Endothelial cell of umbilical vein (primary cell): ENCODE measurements around the gene RAMP1. TPM values are rescaled to one million over a fixed set of nuclear protein-coding genes. Genes with fewer than 3 reads are reported as not detected.
A peak's percentile ranks its signal among the peaks of the same experiment; 100 is the strongest.

Experiments used
- BruUV-seq: library from RNA; stranded (reverse); fragments of 400-500 nt; replicated peaks from 2 replicates; lab custom pipeline; 2021; lab: Mats Ljungman, UMichigan
- CTCF ChIA-PET: fragments of 300-600, 350-600 bp; sonication (Branson Sonifier 250); formaldehyde crosslinking; loops from one replicate; lab custom pipeline; 2021; ENCODE audit warnings: antibody characterized with exemption, inconsistent platforms; lab: Charles Lee
- POLR2A ChIA-PET: fragments of 300-600, 350-600 bp; sonication (Branson Sonifier 250); formaldehyde crosslinking; loops from one replicate; lab custom pipeline; 2021; ENCODE audit warnings: antibody characterized with exemption, inconsistent platforms; lab: Charles Lee
- DNase-seq: peaks from one replicate; pipeline ENCODE4 v3.0.0-alpha.2; 2011; ENCODE audit warnings: low read depth, low spot score
- FAIRE-seq: peaks from 2 replicates; lab custom pipeline; 2011; peaks lifted over from hg19 to GRCh38; lab: Jason Lieb, UNC
- H2AFZ ChIP-seq: 2 replicates; pipeline ENCODE4 v1.6.0; 2012; ENCODE audit warnings: low read depth, low read length, control low read depth, inconsistent platforms
- H3K27ac ChIP-seq: 2 replicates; pipeline ENCODE4 v1.5.1; 2011; ENCODE audit warnings: low read depth, mild to moderate bottlenecking, control low read depth, low read length, moderate library complexity; ENCODE audit not compliant: insufficient read depth
- H3K27me3 ChIP-seq, 2 experiments: 2 replicates each; pipeline versions ENCODE4 v1.6.0 to v1.6.1; 2011; ENCODE audit warnings: low read length in 2 of 2, mixed read lengths in 1 of 2; ENCODE audit not compliant: control insufficient read depth in 2 of 2, insufficient read depth in 2 of 2
- H3K36me3 ChIP-seq, 2 experiments: 2 replicates in 1 of 2; 3 replicates in 1 of 2; pipeline ENCODE4 v1.5.1; 2011; ENCODE audit warnings: low read length in 2 of 2, mild to moderate bottlenecking in 1 of 2, moderate library complexity in 1 of 2; ENCODE audit not compliant: control insufficient read depth in 2 of 2, insufficient read depth in 2 of 2; ENCODE audit errors: extremely low read depth in 1 of 2
- H3K4me1 ChIP-seq: 3 replicates; pipeline ENCODE4 v1.5.1; 2011; ENCODE audit warnings: mild to moderate bottlenecking, low read length; ENCODE audit not compliant: control insufficient read depth, insufficient read depth; ENCODE audit errors: extremely low read depth
- H3K4me2 ChIP-seq: 2 replicates; pipeline ENCODE4 v1.6.1; 2011; ENCODE audit warnings: low read length, control low read depth, mixed read lengths; ENCODE audit not compliant: insufficient read depth
- H3K4me3 ChIP-seq, 3 experiments: fragments of 200-600 bp in 1 of 3; sonication (generic), shearing (Covaris generic) in 1 of 3; replicated peaks in 1 of 3; 2 replicates each; pipeline ENCODE4 v1.5.1; 2011 to 2016; ENCODE audit warnings: control low read depth in 3 of 3, low read length in 3 of 3, mild to moderate bottlenecking in 2 of 3, inconsistent platforms in 1 of 3, low read depth in 1 of 3, moderate library complexity in 1 of 3; ENCODE audit not compliant: insufficient read depth in 1 of 3
- H3K79me2 ChIP-seq: 2 replicates; pipeline ENCODE4 v1.6.0; 2012; ENCODE audit warnings: low read length, inconsistent platforms; ENCODE audit not compliant: control insufficient read depth, insufficient read depth
- H3K9ac ChIP-seq: replicated peaks from 2 replicates; pipeline ENCODE3; 2011; ENCODE audit warnings: low read length, control low read depth; ENCODE audit not compliant: insufficient read depth; ENCODE audit errors: extremely low read depth
- H3K9me1 ChIP-seq: replicated peaks from 3 replicates; pipeline ENCODE4 v1.6.0; 2011; ENCODE audit warnings: mild to moderate bottlenecking, low read length; ENCODE audit not compliant: control insufficient read depth, insufficient read depth; ENCODE audit errors: extremely low read depth
- H3K9me3 ChIP-seq: replicated peaks from 2 replicates; pipeline ENCODE4 v1.5.1; 2012; ENCODE audit warnings: low read length, inconsistent platforms; ENCODE audit not compliant: control insufficient read depth, insufficient read depth
- H4K20me1 ChIP-seq: replicated peaks from 2 replicates; pipeline ENCODE3; 2011; ENCODE audit warnings: mild to moderate bottlenecking, low read length; ENCODE audit not compliant: control insufficient read depth, insufficient read depth; ENCODE audit errors: extremely low read depth
- CTCF ChIP-seq, 2 donors: IDR thresholded peaks; 1 replicate in 1 of 2; 2 replicates in 1 of 2; pipeline ENCODE4 v1.5.1; 2011; ENCODE audit warnings: low read length in 2 of 2, mild to moderate bottlenecking in 2 of 2, moderate library complexity in 2 of 2, control low read depth in 1 of 2, inconsistent platforms in 1 of 2, low read depth in 1 of 2; ENCODE audit not compliant: insufficient read depth in 1 of 2; ENCODE audit errors: extremely low read depth in 1 of 2
- EZH2 ChIP-seq: IDR thresholded peaks from 2 replicates; pipeline ENCODE4 v1.6.1; 2012; ENCODE audit warnings: borderline replicate concordance, low read depth, mild to moderate bottlenecking, moderate library complexity, low read length, inconsistent platforms; ENCODE audit not compliant: severe bottlenecking
- FOS ChIP-seq: IDR thresholded peaks from 2 replicates; pipeline ENCODE4 v1.6.1; 2011; ENCODE audit warnings: mild to moderate bottlenecking, low read length, moderate library complexity, borderline replicate concordance; ENCODE audit not compliant: insufficient read depth
- JUN ChIP-seq: IDR thresholded peaks from 2 replicates; pipeline ENCODE4 v1.6.1; 2011; ENCODE audit warnings: borderline replicate concordance, low read depth; ENCODE audit not compliant: insufficient read length, insufficient read depth
- MYC ChIP-seq: IDR thresholded peaks from one replicate; pipeline ENCODE4 v1.6.1; 2011; ENCODE audit warnings: mild to moderate bottlenecking, low read depth, low read length
- dilution Hi-C: fragments of 300-500 bp; cut with MboI; formaldehyde crosslinking; loops from one replicate; pipeline ENCODE4 v1.15.0; 2019; ENCODE audit warnings: low sequenced_read_pairs; ENCODE audit not compliant: extremely low pct_ligation_motif_present
- intact Hi-C: fragments of 100-400 bp; cut with micrococcal nuclease; formaldehyde crosslinking; loops from one replicate; pipeline ENCODE4 v1.10.0; 2022
- polyA plus RNA-seq, 4 experiments: library from polyadenylated mRNA; depleted of rRNA in 3 of 4; stranded (reverse) in 3 of 4; unstranded in 1 of 4; fragments of >200 nt; gene quantifications; 2 replicates each; pipeline versions ENCODE4 v1.2.1 to v1.2.3, GENCODE V29; 2011 to 2012; ENCODE audit warnings: missing spikeins in 1 of 4
- total RNA-seq: library from RNA; stranded (reverse); gene quantifications from 2 replicates; pipeline ENCODE4 v1.2.3, GENCODE V29; 2021

RAMP1 gene
- total and polyA plus RNA-seq, 2 donors (not counting 3 experiments of a cell fraction or from before 2014, with no cell fraction given): 0.18 TPM; not detected in 1

DNA sequence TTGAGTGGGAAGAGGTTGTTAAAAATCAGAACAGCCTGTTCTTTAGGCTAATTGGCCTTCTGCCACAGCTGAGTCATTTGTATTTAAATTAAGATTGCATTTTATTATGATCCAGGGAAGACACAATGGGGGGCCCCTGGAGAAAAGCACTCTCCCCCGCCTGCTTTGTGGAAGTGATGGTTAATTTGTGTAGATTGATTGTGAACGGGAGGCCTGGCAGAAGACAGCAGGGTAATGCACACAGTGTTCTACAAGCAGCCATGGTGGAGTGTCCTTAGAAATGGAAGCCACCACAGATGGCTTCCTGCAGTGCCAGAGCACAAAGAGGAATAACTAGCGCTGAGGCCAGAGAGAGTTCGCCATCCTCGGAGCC lies 19.6 kb downstream of the RAMP1 start:
- no peaks in the 10 kb centered on the region for H3K9me3 ChIP-seq
- no peak overlapping the region for H3K4me2 ChIP-seq
- H2AFZ ChIP-seq: no peak overlapping the region
- intact Hi-C loops (no loop called here), dilution Hi-C loops (no loop called here)
- no peak overlapping the region for H3K27ac ChIP-seq
- ChIA-PET CTCF (interaction anchor here (0.8 kb wide), 1 partner anchor 44 kb away, joined by 3 read pairs; no protein-coding TSS in a partner anchor), POLR2A (interaction anchor here (0.6 kb wide), 1 partner anchor 114 kb away, joined by 5 read pairs; no protein-coding TSS in a partner anchor)
- no peaks in the 10 kb centered on the region for H4K20me1 ChIP-seq
- H3K4me3 ChIP-seq: no peak overlapping the region
- no peaks in the 10 kb centered on the region for H3K79me2 ChIP-seq
- H3K9ac ChIP-seq: no peak overlapping the region
- no peaks in the 10 kb centered on the region for H3K4me1 ChIP-seq
- H3K9me1 ChIP-seq: no peaks in the 10 kb centered on the region
- no peaks in the 10 kb centered on the region for H3K27me3 ChIP-seq
- TF ChIP-seq CTCF (IDR thresholded peaks at IDR 0.05; ENCODE audit: extremely low read depth in 1 of 2, insufficient read depth in 1 of 2, low read depth in 1 of 2, low read length in 2 of 2) (no peak), FOS (no peak), EZH2 (no peak), JUN (no peak)
- H3K36me3 ChIP-seq: no peaks in the 10 kb centered on the region
- no TSS peak for BruUV-seq
- FAIRE-seq: no peak
- peak; percentile 14 for DNase-seq

DNA sequence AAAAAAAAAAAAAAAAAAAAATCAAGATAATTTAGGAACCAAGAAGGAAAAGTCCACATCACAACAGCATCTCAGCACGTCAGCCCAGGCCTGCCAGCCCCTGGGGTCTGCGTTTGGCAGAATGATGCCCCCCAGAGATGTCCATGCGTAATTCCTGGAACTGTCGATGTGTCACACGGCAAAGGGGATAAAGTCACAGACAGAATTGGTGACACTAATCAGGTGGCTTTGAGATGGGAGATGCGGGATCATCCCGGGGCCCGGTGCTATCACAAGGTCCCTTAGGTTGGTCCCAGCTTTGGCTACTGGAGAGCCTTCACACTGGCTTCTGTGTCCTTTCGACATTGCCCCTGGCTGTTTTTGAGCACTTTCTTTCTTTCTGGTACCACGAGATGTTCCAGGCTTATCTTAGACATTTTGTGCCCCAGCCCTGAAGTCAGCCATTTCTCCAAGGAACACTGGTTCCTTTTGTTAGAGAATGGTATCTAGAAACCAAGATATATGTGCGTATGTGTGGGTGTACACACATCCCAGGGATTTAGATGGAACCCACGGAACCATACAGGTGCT lies 20.7 kb downstream of the RAMP1 start:
- no peak for TF ChIP-seq MYC
- intact Hi-C loops (no loop called here), dilution Hi-C loops (no loop called here)
- no peak for DNase-seq
- ChIA-PET CTCF (no interaction called here), POLR2A (no interaction called here)
- no peaks in the 10 kb centered on the region for H4K20me1 ChIP-seq
- H3K4me2 ChIP-seq: no peak overlapping the region
- no peaks in the 10 kb centered on the region for H3K4me1 ChIP-seq
- no TSS peak for BruUV-seq
- H3K9ac ChIP-seq: no peak overlapping the region
- H3K4me3 ChIP-seq: no peak overlapping the region
- H3K79me2 ChIP-seq: no peaks in the 10 kb centered on the region
- H3K36me3 ChIP-seq: no peaks in the 10 kb centered on the region
- H3K9me1 ChIP-seq: no peaks in the 10 kb centered on the region
- no peak overlapping the region for H3K27ac ChIP-seq
- FAIRE-seq: no peak
- no peak overlapping the region for H2AFZ ChIP-seq
- H3K27me3 ChIP-seq: no peaks in the 10 kb centered on the region
- no peaks in the 10 kb centered on the region for H3K9me3 ChIP-seq
